Naive thymus-derived CD4-positive, alpha-beta T cell (primary cell): ENCODE data around the gene CUL9. TPM values are rescaled to one million over a fixed set of nuclear protein-coding genes. Genes with fewer than 3 reads are reported as not detected.

Source experiments
- ATAC-seq: fragments of 150-1000 bp; cut with Tn5 transposase; 2 replicates; pipeline ENCODE4 v1.10.0; 2021; ENCODE audit warnings: mild to moderate bottlenecking, moderate library complexity
- CTCF ChIA-PET: fragments of 350-600 bp; sonication (Branson Sonifier 250); formaldehyde crosslinking; loops from one replicate; lab custom pipeline; 2021; ENCODE audit warnings: antibody characterized with exemption; lab: Charles Lee
- POLR2A ChIA-PET: fragments of 350-600 bp; sonication (Branson Sonifier 250); formaldehyde crosslinking; loops from one replicate; lab custom pipeline; 2021; ENCODE audit warnings: antibody characterized with exemption, inconsistent platforms; lab: Charles Lee
- DNase-seq, 9 donors: peaks; one replicate each; pipeline versions ENCODE4 v3.0.0 to v3.0.0-alpha.2; 2020 to 2022; ENCODE audit warnings: mixed read lengths in 1 of 9
- H3K27ac ChIP-seq: one replicate; pipeline ENCODE4 v1.7.0; 2013; ENCODE audit warnings: mild to moderate bottlenecking, low read depth, low read length, moderate library complexity
- H3K27me3 ChIP-seq, 2 donors: one replicate each; pipeline ENCODE4 v1.7.0; 2013; ENCODE audit warnings: low read length in 2 of 2, mild to moderate bottlenecking in 2 of 2, moderate library complexity in 2 of 2; ENCODE audit not compliant: control insufficient read depth in 2 of 2, insufficient read depth in 2 of 2
- H3K36me3 ChIP-seq, 3 experiments: 1 replicate in 2 of 3; 2 replicates in 1 of 3; pipeline ENCODE4 v1.7.0; 2013; ENCODE audit warnings: low read length in 3 of 3, mild to moderate bottlenecking in 3 of 3, moderate library complexity in 1 of 3; ENCODE audit not compliant: insufficient read depth in 3 of 3, control insufficient read depth in 2 of 3
- H3K4me1 ChIP-seq, 2 donors: one replicate each; pipeline ENCODE4 v1.7.0; 2013; ENCODE audit warnings: low read length in 2 of 2, mild to moderate bottlenecking in 2 of 2, moderate library complexity in 1 of 2; ENCODE audit not compliant: control insufficient read depth in 2 of 2, insufficient read depth in 2 of 2
- H3K4me3 ChIP-seq: 2 replicates; pipeline ENCODE4 v1.7.0; 2013; ENCODE audit warnings: mild to moderate bottlenecking, low read length
- H3K9me3 ChIP-seq, 3 experiments: 1 replicate in 2 of 3; 2 replicates in 1 of 3; pipeline ENCODE4 v1.7.0; 2013; ENCODE audit warnings: low read length in 3 of 3; ENCODE audit not compliant: control insufficient read depth in 2 of 3
- H3K27ac Mint-ChIP-seq, 9 donors: one replicate each; pipeline ENCODE4 v1.8.0; 2020 to 2022; ENCODE audit warnings: mixed read lengths in 9 of 9, mild to moderate bottlenecking in 8 of 9, moderate library complexity in 5 of 9, inconsistent platforms in 2 of 9
- H3K27me3 Mint-ChIP-seq, 5 donors: one replicate each; pipeline ENCODE4 v1.8.0; 2021 to 2022; ENCODE audit warnings: mixed read lengths in 5 of 5, mild to moderate bottlenecking in 1 of 5
- H3K36me3 Mint-ChIP-seq, 5 donors: one replicate each; pipeline ENCODE4 v1.8.0; 2020 to 2022; ENCODE audit warnings: mixed read lengths in 5 of 5, mild to moderate bottlenecking in 3 of 5, inconsistent platforms in 1 of 5
- H3K4me1 Mint-ChIP-seq, 7 donors: one replicate each; pipeline ENCODE4 v1.8.0; 2020 to 2022; ENCODE audit warnings: mixed read lengths in 7 of 7, mild to moderate bottlenecking in 3 of 7, inconsistent platforms in 1 of 7
- H3K4me3 Mint-ChIP-seq, 10 donors: one replicate each; pipeline ENCODE4 v1.8.0; 2020 to 2022; ENCODE audit warnings: mild to moderate bottlenecking in 10 of 10, mixed read lengths in 10 of 10, moderate library complexity in 6 of 10, inconsistent platforms in 2 of 10
- H3K9me3 Mint-ChIP-seq, 11 donors: one replicate each; pipeline ENCODE4 v1.8.0; 2020 to 2022; ENCODE audit warnings: mixed read lengths in 11 of 11, mild to moderate bottlenecking in 4 of 11, inconsistent platforms in 1 of 11, moderate library complexity in 1 of 11
- intact Hi-C, 2 donors: fragments of 100-400 bp; cut with micrococcal nuclease; formaldehyde crosslinking; loops; one replicate each; pipeline ENCODE4 v1.15.1; 2023
- polyA plus RNA-seq, 2 donors: library from polyadenylated mRNA; unstranded; fragments of 300-500 nt; fragmentation: Illumina TruSeq; gene quantifications; one replicate each; pipeline ENCODE4 v1.2.3, GENCODE V29; 2021
- total RNA-seq, 6 experiments: library from RNA in 5 of 6; stranded (reverse) in 5 of 6; gene quantifications; 1 replicate in 5 of 6; 2 replicates in 1 of 6; pipeline ENCODE4 v1.2.3 and lab custom pipeline; 2021 to 2026

The CUL9 gene
- total and polyA plus RNA-seq, 7 experiments from 2014 or later: 12.3 to 123 (median 97.3) TPM

GRCh38 chr6:43216200-43216599 lies 34.2 kb downstream of the CUL9 start:
- Histone ChIP-seq H3K27me3 (no peaks in the 10 kb centered on the region), H3K9me3 (no peaks in the 10 kb centered on the region), H3K27ac (no peak overlapping the region), H3K36me3 (peaks cover 0 to 65% (median 6%) of the 10 kb centered on the region in 3 experiments), H3K4me3 (no peak overlapping the region), H3K4me1 (no peaks in the 10 kb centered on the region)
- no peak for DNase-seq
- peaks cover 0 to 15% (median 6%) of the 10 kb centered on the region in 7 donors for H3K4me1 Mint-ChIP-seq
- peaks cover 12 to 48% (median 20%) of the 10 kb centered on the region in 5 donors for H3K36me3 Mint-ChIP-seq
- H3K27me3 Mint-ChIP-seq: no peaks in the 10 kb centered on the region
- H3K27ac Mint-ChIP-seq: no peak overlapping the region
- H3K4me3 Mint-ChIP-seq: no peak overlapping the region
- no peak for ATAC-seq
- no peaks in the 10 kb centered on the region for H3K9me3 Mint-ChIP-seq
- ChIA-PET CTCF (interaction anchor here (1.1 kb wide), 1 partner anchor 13 kb away, joined by 3 read pairs; the partner anchor contains the start of gene DNPH1), POLR2A (interaction anchor here (1.9 kb wide), 1 partner anchor 13 kb away, joined by 4 read pairs; the partner anchor contains the start of gene DNPH1)
- intact Hi-C loops: no loop called here

- Histone ChIP-seq H3K27me3 (no peaks in the 10 kb centered on the region), H3K36me3 (peaks cover 0 to 73% (median 6%) of the 10 kb centered on the region in 3 experiments), H3K4me1 (no peaks in the 10 kb centered on the region), H3K4me3 (no peak overlapping the region), H3K9me3 (no peaks in the 10 kb centered on the region), H3K27ac (no peak overlapping the region)
- POLR2A ChIA-PET: no interaction called here
- Mint-ChIP-seq H3K9me3 (no peaks in the 10 kb centered on the region), H3K27ac (peak overlapping the region in 2 of 9 donors; percentile 11 to 45), H3K27me3 (no peaks in the 10 kb centered on the region), H3K36me3 (peaks cover 12 to 44% (median 20%) of the 10 kb centered on the region in 5 donors), H3K4me3 (no peak overlapping the region), H3K4me1 (peaks cover 0 to 22% (median 12%) of the 10 kb centered on the region in 7 donors)
- CTCF ChIA-PET: interaction anchor here (0.6 kb wide), 1 partner anchor 181 kb away, joined by 5 read pairs; no protein-coding TSS in a partner anchor
- intact Hi-C loops: no loop called here
- ATAC-seq: no peak
- DNase-seq: no peak
These were observed 35.4 kb downstream of the CUL9 start for GRCh38 chr6:43217351-43217750.

- Mint-ChIP-seq H3K27ac (peak overlapping the region in 6 of 9 donors; percentile 44 to 73 (median 58)), H3K4me3 (no peak overlapping the region), H3K4me1 (peaks cover 9 to 37% (median 24%) of the 10 kb centered on the region in 7 donors), H3K9me3 (no peaks in the 10 kb centered on the region), H3K36me3 (peaks cover 12 to 36% (median 20%) of the 10 kb centered on the region in 5 donors), H3K27me3 (no peaks in the 10 kb centered on the region)
- peaks cover 0 to 76% (median 6%) of the 10 kb centered on the region in 3 experiments for H3K36me3 ChIP-seq
- no peaks in the 10 kb centered on the region for H3K27me3 ChIP-seq
- intact Hi-C loops: no loop called here
- no peak for ATAC-seq
- ChIA-PET CTCF (no interaction called here), POLR2A (interaction anchor here (0.8 kb wide), 1 partner anchor 216 kb away, joined by 3 read pairs; no protein-coding TSS in a partner anchor)
- H3K27ac ChIP-seq: no peak overlapping the region
- H3K4me3 ChIP-seq: no peak overlapping the region
- no peak for DNase-seq
- H3K9me3 ChIP-seq: no peaks in the 10 kb centered on the region
- peaks cover 8 to 10% of the 10 kb centered on the region in 2 donors for H3K4me1 ChIP-seq
These were observed 37.1 kb downstream of the CUL9 start for GRCh38 chr6:43219119-43219518.

- Histone ChIP-seq H3K27ac (no peak overlapping the region), H3K9me3 (no peaks in the 10 kb centered on the region), H3K4me1 (peaks cover 14 to 17% of the 10 kb centered on the region in 2 donors), H3K27me3 (no peaks in the 10 kb centered on the region), H3K36me3 (peaks cover 0 to 73% (median 6%) of the 10 kb centered on the region in 3 experiments), H3K4me3 (no peak overlapping the region)
- POLR2A ChIA-PET: interaction anchor here (0.8 to 1.2 kb wide), 2 partner anchors 20 to 216 kb away, joined by 3 read pairs; no protein-coding TSS in a partner anchor
- H3K4me3 Mint-ChIP-seq: no peak overlapping the region
- CTCF ChIA-PET: no interaction called here
- intact Hi-C loops: loop anchor here in 1 of 2 donors (10.0 kb wide), 1 partner anchor 1485 kb away; the partner anchor contains the start of gene TFEB
- peaks cover 12 to 35% (median 20%) of the 10 kb centered on the region in 5 donors for H3K36me3 Mint-ChIP-seq
- ATAC-seq (no peak), DNase-seq (no peak)
- no peaks in the 10 kb centered on the region for H3K9me3 Mint-ChIP-seq
- H3K4me1 Mint-ChIP-seq: peaks cover 13 to 43% (median 30%) of the 10 kb centered on the region in 7 donors
- peak overlapping the region in 7 of 9 donors; percentile 63 to 81 (median 75) for H3K27ac Mint-ChIP-seq
- H3K27me3 Mint-ChIP-seq: no peaks in the 10 kb centered on the region
These were observed 37.8 kb downstream of the CUL9 start for GRCh38 chr6:43219814-43220213.

- Histone ChIP-seq H3K9me3 (no peaks in the 10 kb centered on the region), H3K4me3 (no peak overlapping the region), H3K27ac (no peak overlapping the region), H3K27me3 (no peaks in the 10 kb centered on the region), H3K4me1 (peaks cover 14 to 23% of the 10 kb centered on the region in 2 donors), H3K36me3 (peaks cover 0 to 66% (median 6%) of the 10 kb centered on the region in 3 experiments)
- intact Hi-C loops: loop anchor here in 1 of 2 donors (10.0 kb wide), 1 partner anchor 1486 kb away; the partner anchor contains the start of gene TFEB
- ATAC-seq: no peak
- Mint-ChIP-seq H3K4me1 (peaks cover 16 to 48% (median 34%) of the 10 kb centered on the region in 7 donors), H3K36me3 (peaks cover 9 to 29% (median 17%) of the 10 kb centered on the region in 5 donors), H3K27ac (peak overlapping the region; percentile 42 to 100 (median 94)), H3K9me3 (no peaks in the 10 kb centered on the region), H3K27me3 (no peaks in the 10 kb centered on the region), H3K4me3 (no peak overlapping the region)
- ChIA-PET CTCF (interaction anchor here (0.8 kb wide), 1 partner anchor 53 kb away, joined by 3 read pairs; no protein-coding TSS in a partner anchor), POLR2A (interaction anchor here (0.9 to 1.2 kb wide), 3 partner anchors 21 to 163 kb away, joined by 3 read pairs; no protein-coding TSS in a partner anchor)
- no peak for DNase-seq
These were observed 38.5 kb downstream of the CUL9 start for GRCh38 chr6:43220439-43220951.

- ChIA-PET POLR2A (interaction anchor here (0.9 to 1.2 kb wide), 3 partner anchors 22 to 162 kb away, joined by 3 read pairs; no protein-coding TSS in a partner anchor), CTCF (interaction anchor here (0.6 to 0.8 kb wide), 2 partner anchors 54 to 562 kb away, joined by 3 read pairs; no protein-coding TSS in a partner anchor)
- Mint-ChIP-seq H3K27me3 (no peaks in the 10 kb centered on the region), H3K27ac (peak overlapping the region; percentile 45 to 100 (median 95)), H3K4me1 (peaks cover 17 to 56% (median 39%) of the 10 kb centered on the region in 7 donors), H3K9me3 (no peaks in the 10 kb centered on the region), H3K36me3 (peaks cover 8 to 29% (median 14%) of the 10 kb centered on the region in 5 donors), H3K4me3 (no peak overlapping the region)
- Histone ChIP-seq H3K27me3 (no peaks in the 10 kb centered on the region), H3K27ac (peak overlapping the region; percentile 99), H3K4me1 (peaks cover 14 to 28% of the 10 kb centered on the region in 2 donors), H3K36me3 (peaks cover 0 to 58% (median 2%) of the 10 kb centered on the region in 3 experiments), H3K4me3 (no peak overlapping the region), H3K9me3 (no peaks in the 10 kb centered on the region)
- ATAC-seq (no peak), DNase-seq (no peak)
- intact Hi-C loops: loop anchor here in 1 of 2 donors (10.0 kb wide), 1 partner anchor 1487 kb away; the partner anchor contains the start of gene TFEB
These were observed 39.3 kb downstream of the CUL9 start for GRCh38 chr6:43221046-43221972.
